ENCODE data around the gene PODXL2.

Gene PODXL2

DNA sequence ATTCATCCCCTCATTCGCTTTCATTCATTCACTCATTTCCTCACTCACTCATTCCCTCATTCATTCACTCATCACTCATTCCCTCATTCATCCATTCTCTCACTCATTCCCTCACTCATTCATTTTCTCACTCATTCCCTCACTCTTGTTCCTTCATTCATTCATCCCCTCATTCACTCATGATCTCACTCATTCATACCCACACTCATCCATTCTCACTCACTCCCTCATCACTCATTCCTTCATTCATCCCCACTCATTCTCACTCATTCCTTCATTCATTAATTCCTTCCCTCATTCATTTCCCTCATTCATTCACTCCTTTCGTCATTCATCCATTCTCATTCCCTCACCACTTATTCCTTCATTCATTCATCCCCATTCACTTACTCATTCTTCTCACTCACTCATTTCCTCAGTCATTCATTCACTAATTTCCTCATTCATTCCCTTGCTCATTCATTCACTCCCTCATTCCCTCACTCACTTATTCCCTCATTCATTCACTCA lies 58.3 kb downstream of the PODXL2 start:
- Histone ChIP-seq H3K27ac (ENCODE audit: low read depth, low read length) (no peak overlapping the region), H3K9me3 (ENCODE audit: control insufficient read depth, insufficient read depth, low read length) (no peaks in the 10 kb centered on the region), H3K4me1 (ENCODE audit: control insufficient read depth, insufficient read depth, low read length) (peaks cover 16% of the 10 kb centered on the region), H3K36me3 (ENCODE audit: control insufficient read depth, insufficient read depth, low read length) (no peaks in the 10 kb centered on the region), H3K4me3 (ENCODE audit: low read depth, low read length) (no peak overlapping the region), H3K9ac (ENCODE audit: low read depth, low read length) (no peak overlapping the region), H3K27me3 (ENCODE audit: control insufficient read depth, insufficient read depth, low read length) (no peaks in the 10 kb centered on the region)

DNA sequence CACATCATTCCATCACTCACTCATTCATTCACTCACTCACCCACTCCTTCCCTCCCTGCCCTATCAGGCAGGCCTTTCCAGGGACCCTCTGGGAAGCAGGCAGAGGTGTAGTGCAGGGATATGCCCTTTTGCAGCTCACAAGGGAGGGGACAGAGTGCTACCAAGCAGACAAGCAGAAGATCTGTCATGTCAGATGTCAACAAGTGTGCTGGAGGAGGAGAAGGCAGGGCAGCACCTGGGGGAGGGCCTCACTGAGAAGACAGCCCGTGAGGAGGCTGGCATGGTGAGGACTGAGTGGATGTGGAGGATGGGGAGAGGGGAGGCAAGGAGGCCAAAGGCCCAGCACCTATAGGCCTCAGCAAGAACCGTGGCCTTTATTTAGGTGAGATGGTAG lies 59.0 kb downstream of the PODXL2 start:
- H3K9ac ChIP-seq (ENCODE audit: low read depth, low read length) = no peak overlapping the region
- H3K4me3 ChIP-seq (ENCODE audit: low read depth, low read length) = no peak overlapping the region
- H3K4me1 ChIP-seq (ENCODE audit: control insufficient read depth, insufficient read depth, low read length) = peaks cover 16% of the 10 kb centered on the region
- H3K36me3 ChIP-seq (ENCODE audit: control insufficient read depth, insufficient read depth, low read length) = no peaks in the 10 kb centered on the region
- H3K27ac ChIP-seq (ENCODE audit: low read depth, low read length) = no peak overlapping the region
- H3K27me3 ChIP-seq (ENCODE audit: control insufficient read depth, insufficient read depth, low read length) = no peaks in the 10 kb centered on the region
- H3K9me3 ChIP-seq (ENCODE audit: control insufficient read depth, insufficient read depth, low read length) = no peaks in the 10 kb centered on the region

DNA sequence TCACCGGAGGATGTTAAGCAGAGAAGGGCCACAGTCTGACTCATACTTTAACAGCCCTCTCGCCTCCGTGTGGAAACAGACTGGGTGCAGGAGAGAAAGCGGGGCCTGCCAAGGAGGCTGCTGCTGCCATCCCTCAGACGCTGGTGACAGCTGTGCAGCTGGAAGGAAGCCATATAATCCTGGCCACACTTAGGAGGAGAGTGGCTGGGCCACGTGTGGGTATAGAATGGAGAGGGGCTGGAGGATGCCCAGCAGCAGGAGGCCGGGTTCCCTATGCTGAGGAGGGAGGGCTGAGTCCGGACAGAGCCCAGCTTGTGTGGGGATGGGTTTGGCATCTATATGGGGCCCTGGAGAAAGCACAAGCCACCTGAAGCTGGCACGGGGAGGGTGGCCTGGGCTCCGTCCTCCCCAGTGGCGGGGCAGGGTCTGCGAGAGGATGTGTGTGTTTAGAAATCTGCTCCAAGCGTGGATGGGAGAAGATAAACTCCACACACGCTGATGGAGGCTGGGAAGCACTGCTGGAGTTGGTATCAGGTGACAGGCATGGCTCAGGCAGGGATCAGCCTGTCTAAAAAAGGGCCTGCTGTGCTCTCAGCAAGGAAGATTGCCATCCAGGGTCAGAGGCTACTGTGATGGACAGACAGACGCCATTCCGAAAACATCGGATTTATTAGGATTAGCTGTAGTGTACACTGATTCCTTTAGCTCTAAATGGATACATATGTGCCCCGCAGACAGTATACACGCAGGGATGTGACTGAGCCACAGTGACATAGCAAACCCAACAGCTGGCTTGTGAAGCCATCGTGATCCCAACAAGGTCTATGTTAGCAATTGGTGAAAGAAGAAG lies 59.7 kb downstream of the PODXL2 start:
- Histone ChIP-seq H3K9me3 (ENCODE audit: control insufficient read depth, insufficient read depth, low read length) (no peaks in the 10 kb centered on the region), H3K4me1 (ENCODE audit: control insufficient read depth, insufficient read depth, low read length) (peaks cover 16% of the 10 kb centered on the region), H3K27me3 (ENCODE audit: control insufficient read depth, insufficient read depth, low read length) (no peaks in the 10 kb centered on the region), H3K4me3 (ENCODE audit: low read depth, low read length) (no peak overlapping the region), H3K27ac (ENCODE audit: low read depth, low read length) (no peak overlapping the region), H3K36me3 (ENCODE audit: control insufficient read depth, insufficient read depth, low read length) (no peaks in the 10 kb centered on the region), H3K9ac (ENCODE audit: low read depth, low read length) (no peak overlapping the region)

DNA sequence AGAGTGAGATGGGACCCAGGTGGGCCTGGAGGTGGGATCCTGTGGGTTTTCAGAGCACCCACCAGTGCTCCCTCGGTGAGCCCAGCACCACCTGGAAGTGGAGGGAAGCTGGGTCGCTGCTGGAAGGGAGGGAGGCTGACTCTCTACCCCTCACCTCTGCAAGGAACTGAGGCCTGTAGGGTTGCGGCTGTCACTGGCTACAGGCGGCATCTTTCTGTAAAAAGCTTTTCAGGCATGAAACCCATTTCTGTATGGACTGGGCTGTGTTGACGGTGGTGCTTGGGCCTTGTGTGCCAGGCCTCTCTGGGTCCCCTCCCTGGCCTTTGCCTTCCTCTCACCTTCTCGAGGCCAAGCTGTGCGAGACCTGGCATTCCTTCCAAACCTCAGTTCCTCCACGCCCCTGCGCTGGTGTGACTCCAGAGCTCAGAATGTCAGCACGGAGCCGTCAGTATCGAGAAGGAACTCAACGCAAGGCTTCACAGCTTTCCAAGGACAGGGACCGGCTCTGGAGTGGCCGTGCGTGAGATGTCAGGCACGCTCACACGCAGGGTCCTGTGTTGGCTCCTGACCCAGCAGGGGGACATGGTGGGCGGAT lies 60.4 kb downstream of the PODXL2 start:
- Histone ChIP-seq H3K36me3 (ENCODE audit: control insufficient read depth, insufficient read depth, low read length) (no peaks in the 10 kb centered on the region), H3K9ac (ENCODE audit: low read depth, low read length) (no peak overlapping the region), H3K9me3 (ENCODE audit: control insufficient read depth, insufficient read depth, low read length) (no peaks in the 10 kb centered on the region), H3K27ac (ENCODE audit: low read depth, low read length) (no peak overlapping the region), H3K4me3 (ENCODE audit: low read depth, low read length) (no peak overlapping the region), H3K27me3 (ENCODE audit: control insufficient read depth, insufficient read depth, low read length) (no peaks in the 10 kb centered on the region), H3K4me1 (ENCODE audit: control insufficient read depth, insufficient read depth, low read length) (peaks cover 16% of the 10 kb centered on the region)

DNA sequence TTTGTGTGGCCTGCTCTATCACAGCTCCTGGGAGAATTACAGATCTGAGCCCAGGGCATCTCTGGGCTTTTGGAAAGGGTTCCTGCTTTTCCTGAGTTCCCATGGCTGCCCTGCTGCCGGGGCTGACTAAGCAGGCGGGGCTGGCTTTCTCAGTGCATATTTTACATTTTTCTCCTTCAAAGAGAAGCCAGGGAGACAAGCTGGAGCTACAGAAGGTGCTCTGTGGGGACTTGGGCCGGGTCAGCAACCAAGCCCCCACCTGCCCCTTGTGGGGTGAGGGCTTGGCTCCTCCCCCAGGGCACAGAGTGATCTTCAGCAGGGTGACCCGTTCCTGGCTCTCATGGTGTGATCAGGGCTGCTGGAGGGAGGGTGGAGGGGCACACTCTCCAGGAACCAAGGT lies 61.1 kb downstream of the PODXL2 start:
- H3K27ac ChIP-seq (ENCODE audit: low read depth, low read length) = peak overlapping the region; percentile 29

DNA sequence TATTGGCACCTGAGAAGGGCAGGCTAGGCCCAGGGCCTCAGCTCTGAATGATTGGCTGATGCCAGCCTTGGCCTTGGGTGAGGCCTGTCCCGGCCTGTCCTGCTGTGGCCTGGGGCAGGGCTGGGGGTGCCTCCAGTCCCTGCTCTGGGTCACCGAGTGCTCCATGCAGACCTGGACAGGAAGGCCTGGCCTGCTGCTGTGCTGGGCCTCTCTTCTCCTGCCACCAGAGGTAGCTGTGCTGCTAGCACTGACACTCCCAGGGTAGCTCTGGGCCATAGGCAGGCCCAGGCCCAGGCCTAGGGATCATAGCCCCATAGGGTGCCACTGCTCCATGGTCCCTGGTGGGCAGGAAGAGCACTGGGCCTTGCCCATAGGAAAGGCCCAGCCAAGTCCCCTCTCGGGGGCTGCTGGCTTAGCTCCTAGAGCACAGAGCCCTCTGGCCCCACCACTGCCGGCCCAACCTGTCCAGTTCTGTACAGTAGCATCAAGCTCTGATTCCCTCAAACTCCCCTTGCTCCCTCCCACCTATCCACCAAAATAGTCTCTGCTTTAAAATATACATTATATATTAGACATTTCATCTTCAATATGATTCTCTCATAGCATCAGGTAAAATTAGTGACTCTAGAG lies 62.0 kb downstream of the PODXL2 start:
- Histone ChIP-seq H3K27me3 (ENCODE audit: control insufficient read depth, insufficient read depth, low read length) (no peaks in the 10 kb centered on the region), H3K4me3 (ENCODE audit: low read depth, low read length) (no peak overlapping the region), H3K36me3 (ENCODE audit: control insufficient read depth, insufficient read depth, low read length) (no peaks in the 10 kb centered on the region), H3K27ac (ENCODE audit: low read depth, low read length) (no peak overlapping the region), H3K9ac (ENCODE audit: low read depth, low read length) (no peak overlapping the region), H3K9me3 (ENCODE audit: control insufficient read depth, insufficient read depth, low read length) (no peaks in the 10 kb centered on the region), H3K4me1 (ENCODE audit: control insufficient read depth, insufficient read depth, low read length) (peaks cover 16% of the 10 kb centered on the region)

More for the DNA sequence above, 61.1 kb downstream of the PODXL2 start:
- Histone ChIP-seq H3K9me3 (ENCODE audit: control insufficient read depth, insufficient read depth, low read length) (no peaks in the 10 kb centered on the region), H3K4me1 (ENCODE audit: control insufficient read depth, insufficient read depth, low read length) (peaks cover 16% of the 10 kb centered on the region), H3K4me3 (ENCODE audit: low read depth, low read length) (no peak overlapping the region), H3K36me3 (ENCODE audit: control insufficient read depth, insufficient read depth, low read length) (no peaks in the 10 kb centered on the region), H3K9ac (ENCODE audit: low read depth, low read length) (no peak overlapping the region), H3K27me3 (ENCODE audit: control insufficient read depth, insufficient read depth, low read length) (no peaks in the 10 kb centered on the region)

DNA sequence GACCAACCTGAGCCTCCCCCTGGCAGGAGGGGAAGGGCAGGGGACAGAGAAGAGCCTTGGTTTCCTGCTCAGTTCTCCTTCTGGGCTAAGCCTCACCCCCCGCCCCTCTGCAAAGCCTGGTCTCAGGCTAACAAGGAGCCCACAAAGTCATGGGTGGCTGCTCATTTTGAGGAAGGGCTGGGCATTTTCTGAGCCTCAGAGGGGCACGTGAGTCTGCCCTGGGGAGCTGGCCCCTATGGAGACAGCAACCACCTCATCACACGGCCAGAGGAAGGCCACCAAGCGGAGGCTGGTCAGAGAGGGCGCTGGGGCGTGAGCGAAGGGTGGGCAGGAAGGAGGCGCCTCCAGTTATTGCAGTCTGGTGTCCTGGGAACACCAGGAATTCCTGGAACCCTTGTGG lies 62.5 kb downstream of the PODXL2 start:
- no peaks in the 10 kb centered on the region for H3K9me3 ChIP-seq (ENCODE audit: control insufficient read depth, insufficient read depth, low read length)
- no peaks in the 10 kb centered on the region for H3K27me3 ChIP-seq (ENCODE audit: control insufficient read depth, insufficient read depth, low read length)
- no peak overlapping the region for H3K4me3 ChIP-seq (ENCODE audit: low read depth, low read length)
- no peak overlapping the region for H3K27ac ChIP-seq (ENCODE audit: low read depth, low read length)
- H3K36me3 ChIP-seq (ENCODE audit: control insufficient read depth, insufficient read depth, low read length) = no peaks in the 10 kb centered on the region
- H3K4me1 ChIP-seq (ENCODE audit: control insufficient read depth, insufficient read depth, low read length) = peaks cover 16% of the 10 kb centered on the region
- H3K9ac ChIP-seq (ENCODE audit: low read depth, low read length) = no peak overlapping the region

DNA sequence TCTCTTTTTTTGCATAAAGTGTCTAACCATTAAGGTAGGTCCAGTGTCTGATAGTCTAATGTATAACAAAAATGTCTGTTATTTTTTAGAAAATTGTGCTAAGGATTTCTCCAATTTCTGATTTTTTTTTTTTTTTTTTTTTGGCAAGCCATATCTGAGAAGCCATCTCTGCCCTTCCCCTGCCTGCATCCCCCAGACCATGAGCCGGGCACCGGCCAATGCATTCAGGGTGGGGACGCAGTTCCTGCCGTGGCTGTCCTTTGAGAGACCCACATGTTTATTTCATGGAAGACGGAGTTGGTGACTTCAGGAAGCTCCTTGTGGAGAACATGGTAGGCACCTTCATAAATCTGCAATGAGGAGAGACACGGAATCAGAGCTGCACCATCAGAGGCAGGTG lies 63.0 kb downstream of the PODXL2 start:
- Histone ChIP-seq H3K4me3 (ENCODE audit: low read depth, low read length) (no peak overlapping the region), H3K9me3 (ENCODE audit: control insufficient read depth, insufficient read depth, low read length) (no peaks in the 10 kb centered on the region), H3K27me3 (ENCODE audit: control insufficient read depth, insufficient read depth, low read length) (no peaks in the 10 kb centered on the region), H3K9ac (ENCODE audit: low read depth, low read length) (no peak overlapping the region), H3K36me3 (ENCODE audit: control insufficient read depth, insufficient read depth, low read length) (no peaks in the 10 kb centered on the region), H3K4me1 (ENCODE audit: control insufficient read depth, insufficient read depth, low read length) (peaks cover 16% of the 10 kb centered on the region), H3K27ac (ENCODE audit: low read depth, low read length) (no peak overlapping the region)

DNA sequence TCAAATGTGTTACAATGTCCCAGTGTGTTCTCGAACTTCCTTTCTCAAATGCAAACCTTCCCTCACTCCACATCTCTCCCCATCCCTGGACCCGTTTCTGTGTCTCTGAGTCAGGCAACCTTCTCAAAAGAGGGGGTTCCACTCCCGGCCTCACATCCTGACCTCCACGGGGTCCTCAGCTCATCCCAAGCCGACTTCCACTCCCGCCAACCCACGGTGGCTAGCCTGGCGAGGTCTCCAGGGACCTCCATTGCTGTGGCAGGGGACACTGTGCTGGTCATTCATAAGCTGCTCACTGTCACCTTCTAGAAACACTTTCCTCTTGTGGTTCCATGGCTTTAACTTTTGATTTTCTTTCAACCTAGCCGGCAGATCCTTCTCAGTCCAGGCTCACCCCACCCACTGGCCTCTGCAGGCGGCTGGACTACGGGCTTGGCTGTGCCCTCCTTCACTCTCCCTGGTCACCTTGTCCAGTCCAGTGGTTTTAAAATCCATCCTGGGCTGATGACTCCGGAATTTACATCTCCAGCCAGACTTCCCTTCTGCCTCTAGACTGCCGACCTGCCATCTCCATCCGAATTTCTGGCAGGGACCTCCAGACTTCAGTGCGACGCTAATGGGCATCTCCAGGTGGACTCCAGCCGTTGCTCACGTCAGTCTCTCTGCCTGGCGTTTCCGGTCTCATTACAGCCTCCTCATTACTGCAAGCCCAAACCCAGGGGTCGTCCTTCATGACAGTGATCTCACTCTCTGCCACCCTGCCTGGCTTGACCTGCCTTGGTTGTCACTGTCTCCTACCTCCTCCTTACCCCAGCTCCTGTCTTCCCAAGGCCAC lies 63.7 kb downstream of the PODXL2 start:
- Histone ChIP-seq H3K9me3 (ENCODE audit: control insufficient read depth, insufficient read depth, low read length) (no peaks in the 10 kb centered on the region), H3K27ac (ENCODE audit: low read depth, low read length) (no peak overlapping the region), H3K27me3 (ENCODE audit: control insufficient read depth, insufficient read depth, low read length) (no peaks in the 10 kb centered on the region), H3K9ac (ENCODE audit: low read depth, low read length) (no peak overlapping the region), H3K4me3 (ENCODE audit: low read depth, low read length) (no peak overlapping the region), H3K36me3 (ENCODE audit: control insufficient read depth, insufficient read depth, low read length) (no peaks in the 10 kb centered on the region), H3K4me1 (ENCODE audit: control insufficient read depth, insufficient read depth, low read length) (peaks cover 16% of the 10 kb centered on the region)

DNA sequence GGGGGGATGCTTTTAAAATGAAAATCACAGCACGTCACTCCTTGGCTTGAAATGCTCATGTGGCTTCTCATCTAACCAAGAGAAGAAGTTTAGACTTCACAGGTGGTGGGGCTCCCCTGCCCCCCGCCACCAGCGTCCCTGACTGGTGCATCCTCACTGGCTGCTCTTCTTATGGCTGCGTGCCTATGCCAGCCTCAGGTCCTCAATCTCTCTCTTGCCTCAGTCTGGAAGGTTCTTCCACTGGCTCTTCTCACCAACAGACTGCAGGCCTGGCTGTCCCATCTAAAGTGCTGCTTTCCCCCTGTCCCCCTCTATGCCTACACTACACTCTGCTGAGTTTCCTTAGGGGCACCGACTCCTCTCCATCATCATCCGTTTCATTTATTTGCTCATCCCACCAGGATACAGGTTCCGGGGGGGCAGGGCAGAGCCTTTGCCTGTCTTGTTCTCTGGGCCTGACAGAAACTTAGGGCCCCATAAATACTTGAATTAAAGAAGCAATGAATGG lies 64.4 kb downstream of the PODXL2 start:
- H3K27me3 ChIP-seq (ENCODE audit: control insufficient read depth, insufficient read depth, low read length) = no peaks in the 10 kb centered on the region
- H3K27ac ChIP-seq (ENCODE audit: low read depth, low read length) = no peak overlapping the region
- H3K9ac ChIP-seq (ENCODE audit: low read depth, low read length) = no peak overlapping the region
- no peak overlapping the region for H3K4me3 ChIP-seq (ENCODE audit: low read depth, low read length)
- no peaks in the 10 kb centered on the region for H3K36me3 ChIP-seq (ENCODE audit: control insufficient read depth, insufficient read depth, low read length)
- no peaks in the 10 kb centered on the region for H3K9me3 ChIP-seq (ENCODE audit: control insufficient read depth, insufficient read depth, low read length)
- peaks cover 16% of the 10 kb centered on the region for H3K4me1 ChIP-seq (ENCODE audit: control insufficient read depth, insufficient read depth, low read length)
